ENCODE measurements around the gene NUP62.
"Not testable (repeated sequence)": the region's sequence is repeated elsewhere in the genome, so short reads cannot be mapped to it uniquely, and the experiment has no call there.

NUP62 gene, protein sequence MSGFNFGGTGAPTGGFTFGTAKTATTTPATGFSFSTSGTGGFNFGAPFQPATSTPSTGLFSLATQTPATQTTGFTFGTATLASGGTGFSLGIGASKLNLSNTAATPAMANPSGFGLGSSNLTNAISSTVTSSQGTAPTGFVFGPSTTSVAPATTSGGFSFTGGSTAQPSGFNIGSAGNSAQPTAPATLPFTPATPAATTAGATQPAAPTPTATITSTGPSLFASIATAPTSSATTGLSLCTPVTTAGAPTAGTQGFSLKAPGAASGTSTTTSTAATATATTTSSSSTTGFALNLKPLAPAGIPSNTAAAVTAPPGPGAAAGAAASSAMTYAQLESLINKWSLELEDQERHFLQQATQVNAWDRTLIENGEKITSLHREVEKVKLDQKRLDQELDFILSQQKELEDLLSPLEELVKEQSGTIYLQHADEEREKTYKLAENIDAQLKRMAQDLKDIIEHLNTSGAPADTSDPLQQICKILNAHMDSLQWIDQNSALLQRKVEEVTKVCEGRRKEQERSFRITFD

GRCh38 chr19:49929121-49929610 is at the start of gene NUP62, which contains the start of gene ATF5:
Gene NUP62, minus strand, starts transcription at chr19:49929504. Its CDS starts 19,697 bp downstream, at chr19:49909807.
Gene ATF5, plus strand, starts transcription at chr19:49929205. Its CDS starts 1,646 bp downstream, at chr19:49930851.
- peak; percentile 78 for DNase-seq (ENCODE audit: low read depth, low spot score)

GRCh38 chr19:49978324-49978723 is 49.0 kb upstream of the NUP62 start:
- no peak for DNase-seq (ENCODE audit: low read depth, low spot score)

DNA sequence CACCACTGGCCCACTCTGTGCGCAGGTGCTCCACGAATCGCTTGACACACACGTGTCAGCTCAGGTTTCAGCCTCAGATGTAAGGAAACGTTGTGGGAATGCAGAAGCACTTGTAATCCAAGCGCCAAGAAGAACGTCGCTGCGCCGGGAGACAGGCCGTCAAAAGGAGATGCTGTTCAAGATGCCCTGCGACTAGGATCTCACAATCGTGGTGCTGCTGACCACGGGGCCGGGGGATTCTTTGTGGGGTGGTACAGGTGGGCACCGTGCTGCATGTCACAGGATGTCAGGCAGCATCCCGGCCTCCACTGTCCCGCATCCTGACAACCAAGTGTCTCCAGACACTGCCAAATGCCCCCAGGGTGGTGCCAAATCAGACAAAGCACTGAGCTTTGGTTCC is 48.6 kb upstream of the NUP62 start:
- no peak for DNase-seq (ENCODE audit: low read depth, low spot score)

- no peak for DNase-seq (ENCODE audit: low read depth, low spot score)
Observed at GRCh38 chr19:49977076-49977475, 47.8 kb upstream of the NUP62 start.

- DNase-seq (ENCODE audit: low read depth, low spot score) = no peak
Observed at GRCh38 chr19:49976496-49976895, 47.2 kb upstream of the NUP62 start.

GRCh38 chr19:49975051-49975450 is 45.7 kb upstream of the NUP62 start:
- DNase-seq (ENCODE audit: low read depth, low spot score) = no peak

GRCh38 chr19:49973987-49974386 is 44.7 kb upstream of the NUP62 start:
- DNase-seq (ENCODE audit: low read depth, low spot score) = no peak

GRCh38 chr19:49972841-49973240 is 43.5 kb upstream of the NUP62 start:
- no peak for DNase-seq (ENCODE audit: low read depth, low spot score)

GRCh38 chr19:49971991-49972411 is 42.7 kb upstream of the NUP62 start:
- DNase-seq (ENCODE audit: low read depth, low spot score) = no peak

GRCh38 chr19:49969355-49969754 is 40.1 kb upstream of the NUP62 start:
- DNase-seq (ENCODE audit: low read depth, low spot score) = not testable (repeated sequence)

- no peak for DNase-seq (ENCODE audit: low read depth, low spot score)
Observed at GRCh38 chr19:49968279-49968922, 39.1 kb upstream of the NUP62 start.

GRCh38 chr19:49960980-49961379 is 31.7 kb upstream of the NUP62 start, which contains the start of gene SIGLEC11:
Gene SIGLEC11, minus strand, starts transcription at chr19:49961172. Its CDS starts 91 bp downstream, at chr19:49961081.
- not testable (repeated sequence) for DNase-seq (ENCODE audit: low read depth, low spot score)

- not testable (repeated sequence) for DNase-seq (ENCODE audit: low read depth, low spot score)
Observed at GRCh38 chr19:49959892-49960291, 30.6 kb upstream of the NUP62 start.

- not testable (repeated sequence) for DNase-seq (ENCODE audit: low read depth, low spot score)
Observed at GRCh38 chr19:49958596-49958995, 29.3 kb upstream of the NUP62 start.

DNA sequence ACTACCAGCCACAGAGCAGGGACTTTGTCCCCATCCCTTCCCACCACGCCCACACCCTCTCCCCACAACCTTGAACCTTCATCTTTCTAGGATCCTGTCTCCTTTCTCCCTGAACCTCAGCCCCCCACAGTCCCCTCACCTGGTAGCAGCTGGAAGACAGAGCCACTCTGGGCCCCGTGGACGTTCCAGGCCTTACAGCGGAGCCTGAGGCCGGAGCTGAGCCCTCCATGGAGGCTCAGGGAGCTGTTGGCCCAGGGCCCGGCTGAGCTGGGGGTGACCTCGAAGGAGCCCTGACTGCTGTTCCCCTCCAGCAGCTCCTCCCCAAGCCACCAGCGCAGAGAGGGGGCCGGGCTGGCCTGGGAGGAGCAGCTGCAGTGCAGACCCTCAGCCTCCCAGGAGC is 28.8 kb upstream of the NUP62 start:
- not testable (repeated sequence) for DNase-seq (ENCODE audit: low read depth, low spot score)

GRCh38 chr19:49957262-49957915 is 28.1 kb upstream of the NUP62 start:
- no peak for DNase-seq (ENCODE audit: low read depth, low spot score)

DNA sequence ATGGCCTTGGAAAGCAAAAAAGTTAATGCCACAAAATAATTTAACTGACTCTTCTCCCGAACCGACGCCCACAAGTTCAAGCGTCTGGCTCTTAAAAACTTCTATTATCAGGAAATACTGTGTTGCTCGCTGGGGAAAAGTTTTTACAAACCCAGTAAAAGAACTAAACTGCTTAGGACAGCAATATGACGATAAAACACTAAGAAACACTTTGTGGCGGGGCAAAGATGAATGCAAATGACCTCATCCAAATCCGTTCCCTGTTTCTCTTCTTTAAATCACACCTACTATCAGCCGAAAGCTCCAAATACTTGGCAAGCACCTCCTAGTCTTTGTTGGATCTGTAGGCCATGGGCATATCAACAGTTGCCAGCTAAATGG is 26.8 kb upstream of the NUP62 start:
- no peak for DNase-seq (ENCODE audit: low read depth, low spot score)

- DNase-seq (ENCODE audit: low read depth, low spot score) = no peak
Observed at GRCh38 chr19:49954933-49955332, 25.6 kb upstream of the NUP62 start.

- DNase-seq (ENCODE audit: low read depth, low spot score) = no peak
Observed at GRCh38 chr19:49954092-49954829, 25.0 kb upstream of the NUP62 start.

DNA sequence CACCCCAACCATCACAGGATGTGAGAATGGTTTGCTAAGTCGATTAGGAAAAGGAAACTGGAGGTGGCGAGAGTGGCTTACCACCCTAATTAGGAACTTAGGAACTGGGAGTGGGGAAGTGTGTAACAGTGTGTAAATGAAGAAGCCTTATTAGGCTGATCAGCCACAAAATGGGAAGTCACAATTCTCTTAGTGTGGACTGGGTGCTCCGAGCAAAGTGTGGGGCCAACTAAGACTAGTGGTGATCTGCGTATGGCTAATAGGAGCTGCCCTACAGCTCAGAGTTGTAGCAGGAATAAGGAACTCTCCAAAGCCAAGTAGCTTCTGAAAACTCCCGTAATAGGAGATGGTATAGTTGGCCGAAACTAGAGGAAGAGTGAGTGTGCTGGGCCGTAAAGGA is 24.1 kb upstream of the NUP62 start:
- no peak for DNase-seq (ENCODE audit: low read depth, low spot score)

DNA sequence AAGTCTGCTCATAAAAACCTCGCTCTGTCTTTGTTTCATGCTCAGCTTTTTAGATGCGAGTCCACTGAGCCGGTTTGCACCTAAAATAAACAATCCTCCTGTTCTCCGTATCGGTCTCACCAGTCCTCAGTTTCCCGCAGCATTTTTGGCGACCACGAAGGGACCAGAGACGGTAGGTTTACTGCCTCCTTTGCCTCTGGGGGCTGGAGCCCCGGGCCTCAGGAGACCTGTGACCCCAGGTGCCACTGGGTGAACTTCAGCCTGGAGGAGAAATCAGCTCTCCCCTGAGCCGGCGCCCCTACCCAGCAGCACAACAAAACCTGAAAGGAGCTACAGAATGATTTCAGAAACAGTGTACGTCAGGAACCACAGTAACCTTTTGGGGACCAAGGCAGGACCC is 23.6 kb upstream of the NUP62 start:
- DNase-seq (ENCODE audit: low read depth, low spot score) = no peak
